ENCODE measurements around the gene PHACTR1.

PHACTR1 gene

DNA sequence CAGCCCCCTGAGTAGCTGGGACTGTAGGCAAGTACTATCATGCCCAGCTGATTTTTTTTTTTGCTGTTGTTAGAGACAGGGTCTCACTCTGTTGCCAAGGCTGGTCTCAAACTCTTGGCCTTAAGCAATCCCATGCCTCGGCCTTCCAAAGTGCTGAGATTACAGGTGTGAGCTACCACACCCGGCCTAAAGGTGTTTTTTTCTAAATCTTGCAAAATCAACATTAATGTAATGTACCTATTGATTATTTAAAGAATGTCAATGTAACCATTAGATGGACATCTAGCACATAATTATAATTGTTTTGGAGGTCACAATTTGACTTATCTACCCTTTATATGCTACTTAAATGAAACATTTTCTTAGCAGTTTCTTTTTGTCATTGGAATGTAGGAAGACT, 126.1 kb downstream of the PHACTR1 start:
- Histone ChIP-seq H3F3A (ENCODE audit: insufficient read depth, low read length) (no peaks in the 10 kb centered on the region), H3K9me2 (ENCODE audit: low read depth, low read length) (no peaks in the 10 kb centered on the region), H3K27me3 (ENCODE audit: insufficient read depth, low read length) (no peaks in the 10 kb centered on the region), H3K4me1 (ENCODE audit: insufficient read depth, low read length, severe bottlenecking) (no peaks in the 10 kb centered on the region), H3K4me2 (ENCODE audit: low read length) (no peak overlapping the region), H3K79me2 (ENCODE audit: insufficient read depth, low read length) (no peaks in the 10 kb centered on the region), H3K27ac (ENCODE audit: low read depth, low read length, poor library complexity, severe bottlenecking) (no peak overlapping the region), H2AFZ (ENCODE audit: low read length) (no peak overlapping the region), H3K36me3 (ENCODE audit: insufficient read depth, low read length) (no peaks in the 10 kb centered on the region), H3K9ac (ENCODE audit: low read length) (no peak overlapping the region), H4K20me1 (ENCODE audit: insufficient read depth, low read length) (no peaks in the 10 kb centered on the region), H3K4me3 (ENCODE audit: low read depth, low read length, poor library complexity, severe bottlenecking) (no peak overlapping the region), H3K9me3 (ENCODE audit: low read length) (0 out of 2 replicates have a peak, but pooled peaks cover 3% of the 10 kb centered on the region)
- TF ChIP-seq, protein P1, sequence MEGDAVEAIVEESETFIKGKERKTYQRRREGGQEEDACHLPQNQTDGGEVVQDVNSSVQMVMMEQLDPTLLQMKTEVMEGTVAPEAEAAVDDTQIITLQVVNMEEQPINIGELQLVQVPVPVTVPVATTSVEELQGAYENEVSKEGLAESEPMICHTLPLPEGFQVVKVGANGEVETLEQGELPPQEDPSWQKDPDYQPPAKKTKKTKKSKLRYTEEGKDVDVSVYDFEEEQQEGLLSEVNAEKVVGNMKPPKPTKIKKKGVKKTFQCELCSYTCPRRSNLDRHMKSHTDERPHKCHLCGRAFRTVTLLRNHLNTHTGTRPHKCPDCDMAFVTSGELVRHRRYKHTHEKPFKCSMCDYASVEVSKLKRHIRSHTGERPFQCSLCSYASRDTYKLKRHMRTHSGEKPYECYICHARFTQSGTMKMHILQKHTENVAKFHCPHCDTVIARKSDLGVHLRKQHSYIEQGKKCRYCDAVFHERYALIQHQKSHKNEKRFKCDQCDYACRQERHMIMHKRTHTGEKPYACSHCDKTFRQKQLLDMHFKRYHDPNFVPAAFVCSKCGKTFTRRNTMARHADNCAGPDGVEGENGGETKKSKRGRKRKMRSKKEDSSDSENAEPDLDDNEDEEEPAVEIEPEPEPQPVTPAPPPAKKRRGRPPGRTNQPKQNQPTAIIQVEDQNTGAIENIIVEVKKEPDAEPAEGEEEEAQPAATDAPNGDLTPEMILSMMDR (IDR thresholded peaks at IDR 0.05; ENCODE audit: low read length): no peak
- no peak for TF ChIP-seq EZH2 (IDR thresholded peaks at IDR 0.05; ENCODE audit: borderline replicate concordance, low read length)

DNA sequence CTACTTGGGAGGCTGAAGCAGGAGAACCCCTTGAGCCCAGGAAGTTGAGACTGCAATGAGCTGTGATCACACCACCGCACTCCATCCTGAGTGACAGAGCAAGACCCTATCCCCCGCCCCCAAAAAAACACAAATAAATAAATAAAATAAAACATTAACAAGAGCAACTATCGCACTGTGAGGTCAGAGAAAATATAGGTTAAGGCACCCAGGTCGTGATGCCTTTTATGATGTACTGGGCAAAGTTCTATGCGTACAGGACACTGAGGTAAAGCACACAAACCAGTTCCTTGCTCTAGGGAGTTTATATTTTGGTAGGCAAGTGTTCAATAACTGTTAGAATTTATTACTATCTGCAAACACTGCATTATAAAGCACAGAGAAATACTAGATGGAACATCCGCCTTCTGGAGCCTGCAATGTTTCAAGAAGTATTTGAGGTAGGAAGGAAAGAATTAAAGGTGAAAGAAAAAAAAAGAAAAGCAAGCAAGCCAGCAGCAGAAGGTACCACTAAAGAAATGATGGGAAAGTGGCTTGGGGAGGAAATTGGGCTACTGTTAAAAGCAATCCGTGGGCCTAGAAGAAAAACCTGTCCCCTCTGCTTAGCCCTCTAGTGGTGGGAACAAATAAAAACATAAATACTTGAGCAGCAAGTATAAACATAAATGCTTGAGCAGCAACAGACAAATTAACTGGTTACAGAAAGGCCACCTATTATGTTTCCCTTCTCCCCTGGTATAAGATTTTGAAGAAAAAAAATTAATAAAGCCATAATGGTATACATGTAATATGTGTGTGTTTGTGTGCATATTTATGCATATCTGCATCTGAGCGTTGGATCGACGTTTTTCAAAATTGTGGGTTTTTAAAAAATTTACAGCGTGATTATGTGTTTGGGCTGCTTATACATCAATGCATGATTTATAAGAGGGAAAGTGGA, 128.0 kb downstream of the PHACTR1 start:
- H2AFZ ChIP-seq (ENCODE audit: low read length): no peak overlapping the region
- H3K27me3 ChIP-seq (ENCODE audit: insufficient read depth, low read length): no peaks in the 10 kb centered on the region
- H3K4me2 ChIP-seq (ENCODE audit: low read length): no peak overlapping the region
- no peak overlapping the region for H3K9ac ChIP-seq (ENCODE audit: low read length)
- H3K4me3 ChIP-seq (ENCODE audit: low read depth, low read length, poor library complexity, severe bottlenecking): no peak overlapping the region
- no peaks in the 10 kb centered on the region for H3K79me2 ChIP-seq (ENCODE audit: insufficient read depth, low read length)
- no peaks in the 10 kb centered on the region for H3K4me1 ChIP-seq (ENCODE audit: insufficient read depth, low read length, severe bottlenecking)
- H4K20me1 ChIP-seq (ENCODE audit: insufficient read depth, low read length): no peaks in the 10 kb centered on the region
- H3K27ac ChIP-seq (ENCODE audit: low read depth, low read length, poor library complexity, severe bottlenecking): no peak overlapping the region
- TF ChIP-seq, protein P1 (IDR thresholded peaks at IDR 0.05; ENCODE audit: low read length): peak; percentile 66
- no peak for TF ChIP-seq EZH2 (IDR thresholded peaks at IDR 0.05; ENCODE audit: borderline replicate concordance, low read length)
- no peaks in the 10 kb centered on the region for H3K9me3 ChIP-seq (ENCODE audit: low read length)
- H3K9me2 ChIP-seq (ENCODE audit: low read depth, low read length): no peaks in the 10 kb centered on the region
- H3F3A ChIP-seq (ENCODE audit: insufficient read depth, low read length): no peaks in the 10 kb centered on the region
- H3K36me3 ChIP-seq (ENCODE audit: insufficient read depth, low read length): no peaks in the 10 kb centered on the region

DNA sequence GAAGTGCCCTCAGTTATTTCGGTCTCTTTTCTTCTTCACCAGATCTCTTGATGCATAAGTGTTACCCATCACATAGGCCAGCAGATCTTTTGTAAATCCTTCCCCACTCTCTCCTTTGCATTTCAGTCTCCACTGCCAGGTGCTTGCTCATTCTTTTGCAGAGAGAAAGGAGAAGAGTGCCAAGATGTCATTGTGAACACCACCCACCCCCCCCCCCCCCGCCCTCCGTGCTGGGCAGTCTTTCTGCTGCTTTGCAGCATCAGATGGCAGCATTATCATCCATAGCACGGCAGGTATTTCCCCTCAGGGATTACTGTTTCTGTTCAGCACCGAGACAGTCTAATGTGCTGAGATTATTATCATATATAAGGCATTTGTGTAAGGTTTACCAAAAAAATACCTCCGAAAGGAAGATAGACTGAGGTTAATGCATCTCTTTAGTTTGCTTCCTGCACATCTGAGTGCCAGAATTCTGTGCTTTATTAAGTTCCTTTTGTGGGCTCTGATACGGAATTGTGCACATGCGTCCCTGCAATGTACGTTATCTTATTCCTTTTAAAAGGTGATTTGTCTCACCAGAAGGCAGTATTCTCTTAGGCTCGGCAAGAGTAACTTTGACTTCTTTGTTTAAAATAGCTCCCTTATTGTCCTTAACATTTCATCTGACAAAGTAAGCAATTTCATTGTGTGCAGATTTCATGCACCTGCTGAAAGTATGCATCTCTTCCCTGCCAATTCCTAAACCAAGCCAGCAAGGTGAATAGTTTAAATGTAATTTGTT, 128.8 kb downstream of the PHACTR1 start:
- H3K4me2 ChIP-seq (ENCODE audit: low read length): no peak overlapping the region
- H3K27ac ChIP-seq (ENCODE audit: low read depth, low read length, poor library complexity, severe bottlenecking): no peak overlapping the region

More for the DNA sequence above, 128.8 kb downstream of the PHACTR1 start:
- Histone ChIP-seq H3K79me2 (ENCODE audit: insufficient read depth, low read length) (no peaks in the 10 kb centered on the region), H3K9me3 (ENCODE audit: low read length) (no peaks in the 10 kb centered on the region), H3K36me3 (ENCODE audit: insufficient read depth, low read length) (no peaks in the 10 kb centered on the region), H3K27me3 (ENCODE audit: insufficient read depth, low read length) (no peaks in the 10 kb centered on the region), H2AFZ (ENCODE audit: low read length) (no peak overlapping the region), H3K9me2 (ENCODE audit: low read depth, low read length) (no peaks in the 10 kb centered on the region), H3K4me3 (ENCODE audit: low read depth, low read length, poor library complexity, severe bottlenecking) (no peak overlapping the region), H3K9ac (ENCODE audit: low read length) (no peak overlapping the region), H4K20me1 (ENCODE audit: insufficient read depth, low read length) (no peaks in the 10 kb centered on the region), H3F3A (ENCODE audit: insufficient read depth, low read length) (no peaks in the 10 kb centered on the region), H3K4me1 (ENCODE audit: insufficient read depth, low read length, severe bottlenecking) (no peaks in the 10 kb centered on the region)
- TF ChIP-seq, protein P1 (IDR thresholded peaks at IDR 0.05; ENCODE audit: low read length): no peak
- TF ChIP-seq EZH2 (IDR thresholded peaks at IDR 0.05; ENCODE audit: borderline replicate concordance, low read length): no peak

Data from OCI-LY1 (cell line).